Transverse colon (tissue), 4 donors: ENCODE measurements around the gene PSMB3.

ENCODE experiments used
- POLR2A ChIP-seq: fragments of 450-650 bp; IDR thresholded peaks from one replicate; pipeline ENCODE4 v1.6.1; 2016; ENCODE audit warnings: antibody characterized with exemption, mild to moderate bottlenecking, moderate library complexity
- POLR2AphosphoS5 ChIP-seq, 3 donors: sonication (generic); formaldehyde crosslinking; IDR thresholded peaks; one replicate each; pipeline ENCODE4 v1.6.1; 2016; ENCODE audit warnings: antibody characterized with exemption in 3 of 3
- TF ChIP-seq, protein P1 (sequence below), 5 experiments: fragments of 200-600 bp in 3 of 5; fragments of 450-650 bp in 2 of 5; sonication (generic) in 3 of 5; IDR thresholded peaks; 1 replicate in 2 of 5; 2 replicates in 3 of 5; pipeline ENCODE4 v1.5.1; 2016 to 2017; ENCODE audit warnings: antibody characterized with exemption in 5 of 5, inconsistent platforms in 3 of 5, mild to moderate bottlenecking in 2 of 5, moderate library complexity in 1 of 5

DNA sequence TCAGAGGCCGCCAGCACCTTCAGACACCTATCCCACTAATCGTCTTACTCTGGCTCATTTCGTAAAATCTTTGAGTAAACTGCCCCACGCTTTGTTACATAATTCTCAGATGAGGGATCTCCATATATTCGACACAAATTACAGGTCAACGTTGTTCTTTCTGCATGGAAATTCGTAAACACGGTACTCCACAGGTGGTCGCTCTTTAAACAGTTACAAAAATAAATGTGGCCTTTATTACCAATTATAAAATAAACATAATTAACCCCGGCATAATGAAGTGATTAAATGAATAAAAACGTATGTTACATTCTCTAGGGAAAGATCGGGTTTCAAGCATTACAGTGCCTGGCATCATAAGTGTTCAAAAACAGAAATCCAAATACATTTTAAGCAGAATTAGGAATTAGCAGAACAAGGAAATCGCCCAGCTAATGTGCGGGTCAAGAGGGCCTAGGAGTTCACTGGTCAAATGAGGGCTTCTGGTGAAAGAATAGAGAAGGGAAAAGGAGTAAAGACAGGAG, 47.8 kb downstream of the PSMB3 start:
- TF ChIP-seq, protein P1, sequence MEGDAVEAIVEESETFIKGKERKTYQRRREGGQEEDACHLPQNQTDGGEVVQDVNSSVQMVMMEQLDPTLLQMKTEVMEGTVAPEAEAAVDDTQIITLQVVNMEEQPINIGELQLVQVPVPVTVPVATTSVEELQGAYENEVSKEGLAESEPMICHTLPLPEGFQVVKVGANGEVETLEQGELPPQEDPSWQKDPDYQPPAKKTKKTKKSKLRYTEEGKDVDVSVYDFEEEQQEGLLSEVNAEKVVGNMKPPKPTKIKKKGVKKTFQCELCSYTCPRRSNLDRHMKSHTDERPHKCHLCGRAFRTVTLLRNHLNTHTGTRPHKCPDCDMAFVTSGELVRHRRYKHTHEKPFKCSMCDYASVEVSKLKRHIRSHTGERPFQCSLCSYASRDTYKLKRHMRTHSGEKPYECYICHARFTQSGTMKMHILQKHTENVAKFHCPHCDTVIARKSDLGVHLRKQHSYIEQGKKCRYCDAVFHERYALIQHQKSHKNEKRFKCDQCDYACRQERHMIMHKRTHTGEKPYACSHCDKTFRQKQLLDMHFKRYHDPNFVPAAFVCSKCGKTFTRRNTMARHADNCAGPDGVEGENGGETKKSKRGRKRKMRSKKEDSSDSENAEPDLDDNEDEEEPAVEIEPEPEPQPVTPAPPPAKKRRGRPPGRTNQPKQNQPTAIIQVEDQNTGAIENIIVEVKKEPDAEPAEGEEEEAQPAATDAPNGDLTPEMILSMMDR (IDR thresholded peaks at IDR 0.05): no peak
- TF ChIP-seq POLR2A (no peak), POLR2AphosphoS5 (IDR thresholded peaks at IDR 0.05) (no peak)
